Ovary (tissue), 9 donors: ENCODE data around the gene SLC22A23. TPM values are rescaled to one million over a fixed set of nuclear protein-coding genes. Genes with fewer than 3 reads are reported as not detected.
A peak's percentile ranks its signal among the peaks of the same experiment; 100 is the strongest.

Experiments
- DNase-seq, 5 donors: peaks; one replicate each; pipeline ENCODE4 v3.0.0-alpha.2; 2019 to 2020
- H3K27ac ChIP-seq, 2 donors: fragments of 200-600 bp; one replicate each; pipeline versions ENCODE4 v1.5.1 to v1.8.0; 2019 to 2022
- H3K27me3 ChIP-seq: fragments of 200-600 bp; one replicate; pipeline ENCODE4 v1.8.0; 2022
- H3K36me3 ChIP-seq: fragments of 200-600 bp; sonication (generic); one replicate; pipeline ENCODE4 v1.5.1; 2019
- H3K4me1 ChIP-seq: one replicate; pipeline ENCODE4 v1.8.1; 2013; ENCODE audit warnings: mild to moderate bottlenecking, moderate library complexity; ENCODE audit not compliant: insufficient read depth
- H3K4me3 ChIP-seq: fragments of 200-600 bp; sonication (generic); one replicate; pipeline ENCODE4 v1.5.1; 2017
- H3K9me3 ChIP-seq, 2 donors: fragments of 200-600 bp in 1 of 2; sonication (generic) in 1 of 2; one replicate each; pipeline versions ENCODE4 v1.5.1 to v1.8.1; 2013 to 2019; ENCODE audit warnings: mild to moderate bottlenecking in 1 of 2, moderate library complexity in 1 of 2
- EP300 ChIP-seq: sonication (generic); formaldehyde crosslinking; IDR thresholded peaks from one replicate; pipeline ENCODE4 v1.6.1; 2017; ENCODE audit warnings: antibody characterized with exemption
- POLR2A ChIP-seq: fragments of 450-650 bp; IDR thresholded peaks from one replicate; pipeline ENCODE4 v1.6.1; 2017; ENCODE audit warnings: antibody characterized with exemption, mild to moderate bottlenecking, moderate library complexity
- WGBS, 3 donors: extraction: QIAGEN DNeasy Blood & Tissue Kit in 1 of 3; methylation state at CpG; one replicate each; pipeline versions ENCODE4 v1.1.5 to v1.1.7; 2013 to 2017; 5-methylcytosine and 5-hydroxymethylcytosine counted together
- intact Hi-C, 4 donors: fragments of 100-400 bp; cut with DNase I; formaldehyde crosslinking; loops; one replicate each; pipeline versions ENCODE4 v1.11.0 to v1.15.1; 2022 to 2023
- polyA plus RNA-seq, 2 donors: library from polyadenylated mRNA; stranded (reverse); fragments of 200-250 nt in 1 of 2; fragments of 350-450 nt in 1 of 2; fragmentation: Illumina TruSeq in 1 of 2; extraction: RNeasy Lipid Tissue Mini Kit (QIAGEN cat#74804) in 1 of 2; gene quantifications; one replicate each; pipeline ENCODE4 v1.2.3, GENCODE V29; 2013 to 2014
- total RNA-seq, 7 donors: library from RNA; depleted of rRNA in 2 of 7; stranded (reverse); fragments of >200 nt in 2 of 7; fragmentation: NEBNext Ultra II Directional in 3 of 7; extraction: Animal tissue kit (Norgen Biotek cat#: 25700) in 3 of 7; gene quantifications; one replicate each; pipeline versions ENCODE4 v1.1.0 to v1.2.4, GENCODE V29; 2016 to 2023
- TF ChIP-seq, protein P1 (sequence below), 3 donors: fragments of 450-650 bp in 2 of 3; fragments of 200-600 bp in 1 of 3; IDR thresholded peaks; one replicate each; pipeline versions ENCODE4 v1.5.1 to v1.8.0; 2016 to 2022; ENCODE audit warnings: antibody characterized with exemption in 3 of 3, mild to moderate bottlenecking in 1 of 3
- donor health status: DM: no; HTN: no; CAD: no; lungs with moderate emphysema.
- donor health status: DM: no; HTN: no; CAD: no.
- donor health status: Bipolar disorder and iron deficiency.
- donor health status: DM: yes; HTN: yes; CAD: no.
- donor health status: DM: no; HTN: no; CAD: no.
- donor health status: DM: yes; HTN: yes; CAD: no.

The SLC22A23 gene
- total and polyA plus RNA-seq, 9 donors = 2.3 to 31.0 (median 5.2) TPM

DNA sequence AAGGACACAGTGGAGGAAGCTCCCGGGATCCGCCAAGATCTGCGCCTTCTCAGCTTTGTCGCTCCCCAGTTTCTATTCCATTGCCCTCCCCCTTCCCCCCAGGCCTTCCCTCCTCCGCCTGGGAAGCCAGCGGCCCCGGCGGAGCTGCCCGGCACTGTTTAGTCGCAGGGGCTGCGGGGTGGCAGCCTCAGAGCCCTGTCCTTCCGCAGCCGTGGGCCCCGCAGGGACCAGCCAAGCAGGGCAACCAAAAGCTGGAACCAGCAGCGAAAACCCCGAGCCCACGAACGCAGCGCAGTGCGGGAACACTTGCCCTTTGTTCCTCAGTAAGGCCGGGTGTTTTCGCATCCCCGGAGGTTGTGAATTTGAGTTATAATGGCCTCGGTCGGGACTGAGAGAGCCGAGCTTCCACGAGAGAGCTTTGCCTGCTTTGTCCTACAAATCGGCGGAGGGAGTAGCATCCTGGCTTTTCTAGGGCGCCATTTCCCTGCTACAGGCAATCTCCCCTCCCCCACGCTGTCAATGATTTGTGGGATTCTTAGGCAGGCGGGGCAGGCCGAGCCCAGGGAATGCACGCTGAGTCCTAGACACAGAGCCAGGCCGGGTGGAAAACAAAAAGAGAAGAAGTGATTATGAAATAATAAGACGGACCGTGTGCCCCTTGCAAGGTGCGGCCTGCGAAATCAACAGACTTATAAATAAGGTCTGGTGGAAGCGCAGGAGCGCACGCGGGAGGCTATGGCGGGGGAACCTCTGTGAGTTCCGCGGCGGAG is 225.4 kb downstream of the SLC22A23 start:
- Histone ChIP-seq H3K4me3 (peak overlapping the region; percentile 52), H3K36me3 (no peaks in the 10 kb centered on the region), H3K9me3 (no peaks in the 10 kb centered on the region), H3K27me3 (peaks cover 2% of the 10 kb centered on the region), H3K4me1 (peaks cover 13% of the 10 kb centered on the region), H3K27ac (no peak overlapping the region)
- intact Hi-C loops = no loop called here
- WGBS, 3 donors = 1% methylated on average over 47 of the region's 47 CpGs
- TF ChIP-seq POLR2A = peak; percentile 15
- no peak for TF ChIP-seq EP300
- DNase-seq = peak in 4 of 5 donors; percentile 55 to 73 (median 63)

DNA sequence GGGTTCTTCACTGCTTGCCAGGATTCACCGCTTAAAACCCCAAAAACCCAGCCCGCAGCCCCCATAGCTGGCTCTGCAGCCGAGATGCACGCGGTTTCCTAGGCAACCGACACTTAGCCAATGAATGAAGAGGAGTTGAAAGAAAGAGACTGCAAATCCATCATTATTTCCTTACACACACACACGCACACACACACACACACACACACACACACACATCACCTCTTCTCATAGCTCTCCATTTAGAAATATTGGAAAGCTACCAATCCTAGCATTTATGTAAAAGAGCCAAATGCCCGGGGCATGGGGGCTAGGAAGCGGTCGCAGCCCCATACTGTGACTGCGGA is 226.0 kb downstream of the SLC22A23 start:
- WGBS, 3 donors = 2 to 6% (median 5%) methylated on average over 11 of the region's 11 CpGs

GRCh38 chr6:3230256-3230882 is 226.5 kb downstream of the SLC22A23 start:
- Histone ChIP-seq H3K27me3 (peaks cover 2% of the 10 kb centered on the region), H3K9me3 (no peaks in the 10 kb centered on the region), H3K36me3 (no peaks in the 10 kb centered on the region), H3K27ac (no peak overlapping the region), H3K4me3 (no peak overlapping the region), H3K4me1 (peaks cover 13% of the 10 kb centered on the region)
- intact Hi-C loops = no loop called here
- TF ChIP-seq POLR2A (no peak), EP300 (no peak)
- TF ChIP-seq, protein P1, sequence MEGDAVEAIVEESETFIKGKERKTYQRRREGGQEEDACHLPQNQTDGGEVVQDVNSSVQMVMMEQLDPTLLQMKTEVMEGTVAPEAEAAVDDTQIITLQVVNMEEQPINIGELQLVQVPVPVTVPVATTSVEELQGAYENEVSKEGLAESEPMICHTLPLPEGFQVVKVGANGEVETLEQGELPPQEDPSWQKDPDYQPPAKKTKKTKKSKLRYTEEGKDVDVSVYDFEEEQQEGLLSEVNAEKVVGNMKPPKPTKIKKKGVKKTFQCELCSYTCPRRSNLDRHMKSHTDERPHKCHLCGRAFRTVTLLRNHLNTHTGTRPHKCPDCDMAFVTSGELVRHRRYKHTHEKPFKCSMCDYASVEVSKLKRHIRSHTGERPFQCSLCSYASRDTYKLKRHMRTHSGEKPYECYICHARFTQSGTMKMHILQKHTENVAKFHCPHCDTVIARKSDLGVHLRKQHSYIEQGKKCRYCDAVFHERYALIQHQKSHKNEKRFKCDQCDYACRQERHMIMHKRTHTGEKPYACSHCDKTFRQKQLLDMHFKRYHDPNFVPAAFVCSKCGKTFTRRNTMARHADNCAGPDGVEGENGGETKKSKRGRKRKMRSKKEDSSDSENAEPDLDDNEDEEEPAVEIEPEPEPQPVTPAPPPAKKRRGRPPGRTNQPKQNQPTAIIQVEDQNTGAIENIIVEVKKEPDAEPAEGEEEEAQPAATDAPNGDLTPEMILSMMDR (IDR thresholded peaks at IDR 0.05) = no peak
- 25 to 31% (median 29%) methylated on average over 11 of the region's 11 CpGs for WGBS, 3 donors
- DNase-seq = no peak

More for the DNA sequence above, 226.0 kb downstream of the SLC22A23 start:
- intact Hi-C loops = no loop called here
- DNase-seq = no peak
- TF ChIP-seq EP300 = no peak
- TF ChIP-seq POLR2A = no peak
- TF ChIP-seq, protein P1 (IDR thresholded peaks at IDR 0.05) = no peak
- Histone ChIP-seq H3K27me3 (peaks cover 2% of the 10 kb centered on the region), H3K9me3 (no peaks in the 10 kb centered on the region), H3K27ac (no peak overlapping the region), H3K4me3 (peak overlapping the region; percentile 52), H3K36me3 (no peaks in the 10 kb centered on the region), H3K4me1 (peaks cover 13% of the 10 kb centered on the region)

- intact Hi-C loops = no loop called here
- Histone ChIP-seq H3K4me3 (no peak overlapping the region), H3K27ac (no peak overlapping the region), H3K36me3 (no peaks in the 10 kb centered on the region), H3K27me3 (peaks cover 2% of the 10 kb centered on the region), H3K4me1 (peaks cover 13% of the 10 kb centered on the region), H3K9me3 (no peaks in the 10 kb centered on the region)
- 6 to 13% (median 10%) methylated on average over 28 of the region's 28 CpGs for WGBS, 3 donors
- no peak for DNase-seq
- TF ChIP-seq POLR2A = no peak
- TF ChIP-seq EP300 = no peak
- TF ChIP-seq, protein P1 (IDR thresholded peaks at IDR 0.05) = no peak
Observed at GRCh38 chr6:3229566-3230178, 227.2 kb downstream of the SLC22A23 start.
